HCT116 (cell line): Measurements from ENCODE around the gene CACNG3. TPM values are rescaled to one million over a fixed set of nuclear protein-coding genes. Genes with fewer than 3 reads are reported as not detected.

Experiments
- ATAC-seq: fragments of 200-7000 bp; cut with Tn5 transposase; 2 replicates; pipeline ENCODE4 v1.9.1; 2020; ENCODE audit warnings: mild to moderate bottlenecking, moderate library complexity
- BruUV-seq: library from RNA; stranded (reverse); fragments of 400-500 nt; replicated peaks from 2 replicates; lab custom pipeline; 2021; lab: Mats Ljungman, UMichigan
- CTCF ChIA-PET: fragments of 300-600 bp; sonication (Branson Sonifier 250); formaldehyde crosslinking; loops from one replicate; lab custom pipeline; 2021; ENCODE audit warnings: antibody characterized with exemption; lab: Charles Lee
- POLR2A ChIA-PET: fragments of 300-600, 350-600 bp; sonication (Branson Sonifier 250); formaldehyde crosslinking; loops from one replicate; lab custom pipeline; 2021; ENCODE audit warnings: antibody characterized with exemption; lab: Charles Lee
- RAD21 ChIA-PET, 2 experiments: fragments of 300-600 bp; sonication (Branson Sonifier 250); formaldehyde crosslinking; loops; one replicate each; lab custom pipeline; 2023; ENCODE audit warnings: low total read pairs in 2 of 2; ENCODE audit not compliant: uncharacterized antibody in 2 of 2, unreplicated experiment in 2 of 2, low non-redundant PET in 1 of 2; lab: Charles Lee
- DNase-seq: peaks from one replicate; pipeline ENCODE4 v3.0.0-alpha.2; 2010; ENCODE audit warnings: low read depth, low spot score
- H2AFZ ChIP-seq: fragments of 200-600 bp; shearing (Covaris generic), sonication (generic); 2 replicates; pipeline ENCODE4 v1.6.1; 2017; ENCODE audit warnings: low read depth, mixed run types, mixed read lengths, antibody characterized with exemption, low read length; ENCODE audit not compliant: poor library complexity, severe bottlenecking
- H3K27ac ChIP-seq: 2 replicates; pipeline ENCODE4 v1.5.1; 2012; ENCODE audit warnings: low read depth, low read length
- H3K27me3 ChIP-seq: fragments of 200-600 bp; sonication (generic); 2 replicates; pipeline ENCODE4 v1.6.1; 2016; ENCODE audit warnings: mixed run types, low read length, mixed read lengths; ENCODE audit not compliant: insufficient read depth
- H3K36me3 ChIP-seq, 2 experiments: fragments of 200-500 bp in 1 of 2; fragments of 200-600 bp in 1 of 2; sonication (Bioruptor generic) in 1 of 2; sonication (generic) in 1 of 2; 2 replicates each; pipeline versions ENCODE4 v1.5.1 to v1.6.1; 2014 to 2016; ENCODE audit warnings: low read length in 2 of 2, inconsistent platforms in 1 of 2, mixed read lengths in 1 of 2, mixed run types in 1 of 2; ENCODE audit not compliant: insufficient read depth in 2 of 2, control insufficient read depth in 1 of 2
- H3K4me1 ChIP-seq, 2 experiments: fragments of 200-600 bp in 1 of 2; sonication (generic) in 1 of 2; 2 replicates each; pipeline versions ENCODE4 v1.5.1 to v1.6.1; 2012 to 2017; ENCODE audit warnings: low read length in 2 of 2, inconsistent platforms in 1 of 2, mild to moderate bottlenecking in 1 of 2, mixed read lengths in 1 of 2, mixed run types in 1 of 2, moderate library complexity in 1 of 2; ENCODE audit not compliant: insufficient read depth in 2 of 2, control insufficient read depth in 1 of 2
- H3K4me2 ChIP-seq: fragments of 200-600 bp; sonication (generic); 2 replicates; pipeline ENCODE4 v1.6.1; 2017; ENCODE audit warnings: mixed run types, low read length, mixed read lengths
- H3K4me3 ChIP-seq, 2 experiments: fragments of 200-600 bp in 1 of 2; sonication (generic) in 1 of 2; replicated peaks in 1 of 2; 2 replicates each; pipeline ENCODE4 v1.5.1; 2011 to 2016; ENCODE audit warnings: low read length in 2 of 2, control low read depth in 1 of 2, low read depth in 1 of 2, mild to moderate bottlenecking in 1 of 2, mixed read lengths in 1 of 2, mixed run types in 1 of 2
- H3K79me2 ChIP-seq: fragments of 200-600 bp; sonication (generic); 2 replicates; pipeline ENCODE4 v1.6.1; 2017; ENCODE audit warnings: mild to moderate bottlenecking, mixed run types, low read length, moderate library complexity, mixed read lengths; ENCODE audit not compliant: insufficient read depth
- H3K9ac ChIP-seq: fragments of 200-600 bp; sonication (generic); 2 replicates; pipeline ENCODE4 v1.6.1; 2016; ENCODE audit warnings: low read length, mixed read lengths
- H3K9me2 ChIP-seq: fragments of 200-600 bp; sonication (generic), shearing (Covaris generic); 2 replicates; pipeline ENCODE4 v1.6.1; 2017; ENCODE audit warnings: mixed run types, mild to moderate bottlenecking, moderate library complexity; ENCODE audit not compliant: insufficient read depth
- H3K9me3 ChIP-seq, 2 experiments: fragments of 200-500 bp in 1 of 2; fragments of 200-600 bp in 1 of 2; sonication (Bioruptor generic) in 1 of 2; sonication (generic) in 1 of 2; 2 replicates each; pipeline ENCODE4 v1.6.1; 2014 to 2017; ENCODE audit warnings: low read length in 2 of 2, mixed read lengths in 2 of 2, inconsistent platforms in 1 of 2, low read depth in 1 of 2, mild to moderate bottlenecking in 1 of 2, mixed run types in 1 of 2, moderate library complexity in 1 of 2; ENCODE audit not compliant: control insufficient read depth in 1 of 2, insufficient read depth in 1 of 2
- H4K20me1 ChIP-seq: fragments of 200-600 bp; sonication (generic), shearing (Covaris generic); 2 replicates; pipeline ENCODE4 v1.6.1; 2017; ENCODE audit warnings: mixed run types, mild to moderate bottlenecking, moderate library complexity; ENCODE audit not compliant: insufficient read depth
- ATF3 ChIP-seq: IDR thresholded peaks from 2 replicates; pipeline ENCODE4 v1.6.1; 2012
- CBX3 ChIP-seq: IDR thresholded peaks from 2 replicates; pipeline ENCODE4 v1.6.1; 2012; ENCODE audit warnings: low read depth
- EGR1 ChIP-seq: IDR thresholded peaks from 2 replicates; pipeline ENCODE4 v1.6.1; 2012; ENCODE audit warnings: low read depth
- ELF1 ChIP-seq: IDR thresholded peaks from 2 replicates; pipeline ENCODE4 v1.6.1; 2012; ENCODE audit warnings: low read depth, borderline replicate concordance
- EZH2 ChIP-seq: fragments of 200-600 bp; sonication (generic); IDR thresholded peaks from 2 replicates; pipeline ENCODE4 v1.6.1; 2017; ENCODE audit warnings: antibody characterized with exemption, mixed run types
- EZH2phosphoT487 ChIP-seq: fragments of 200-600 bp; IDR thresholded peaks from 2 replicates; pipeline ENCODE4 v1.6.1; 2018; ENCODE audit warnings: antibody characterized with exemption, borderline replicate concordance
- FOSL1 ChIP-seq: IDR thresholded peaks from 2 replicates; pipeline ENCODE4 v1.6.1; 2012; ENCODE audit warnings: low read depth
- JUND ChIP-seq: IDR thresholded peaks from 2 replicates; pipeline ENCODE4 v1.6.1; 2012
- MAX ChIP-seq: IDR thresholded peaks from 2 replicates; pipeline ENCODE4 v1.6.1; 2012
- POLR2AphosphoS5 ChIP-seq: IDR thresholded peaks from 2 replicates; pipeline ENCODE4 v1.6.1; 2011; ENCODE audit warnings: mild to moderate bottlenecking, low read depth, low read length, moderate library complexity
- SIN3A ChIP-seq: IDR thresholded peaks from 2 replicates; pipeline ENCODE4 v1.6.1; 2012; ENCODE audit warnings: low read depth
- SP1 ChIP-seq: IDR thresholded peaks from 2 replicates; pipeline ENCODE4 v1.6.1; 2012; ENCODE audit warnings: low read depth
- SRF ChIP-seq: IDR thresholded peaks from 2 replicates; pipeline ENCODE4 v1.6.1; 2012; ENCODE audit warnings: low read depth
- TCF7L2 ChIP-seq: IDR thresholded peaks from 2 replicates; pipeline ENCODE4 v1.7.0; 2011; ENCODE audit warnings: borderline replicate concordance, inconsistent platforms; ENCODE audit not compliant: insufficient read depth, insufficient read length; ENCODE audit errors: extremely low read depth
- ZBTB33 ChIP-seq: IDR thresholded peaks from 2 replicates; pipeline ENCODE4 v1.6.1; 2011; ENCODE audit warnings: mild to moderate bottlenecking, low read length, moderate library complexity; ENCODE audit not compliant: insufficient replicate concordance; ENCODE audit errors: extremely low read depth
- ZFX ChIP-seq: fragments of 450-650 bp; IDR thresholded peaks from 2 replicates; pipeline ENCODE4 v1.6.1; 2017
- intact Hi-C: fragments of 100-400 bp; cut with micrococcal nuclease; formaldehyde crosslinking; loops from 2 replicates; pipeline ENCODE4 v1.10.0; 2022
- total RNA-seq: library from RNA; stranded (reverse); gene quantifications from one replicate; pipeline ENCODE4 v1.2.1, GENCODE V29; 2021; ENCODE audit not compliant: unreplicated experiment

CACNG3 gene
- total RNA-seq, 1 experiment from 2014 or later: not detected

GRCh38 chr16:24378999-24379398 lies 122.9 kb downstream of the CACNG3 start:
- no peak overlapping the region for H3K4me2 ChIP-seq
- H3K27me3 ChIP-seq: no peaks in the 10 kb centered on the region
- no peak overlapping the region for H2AFZ ChIP-seq
- POLR2A ChIA-PET: no interaction called here
- H3K9me2 ChIP-seq: no peaks in the 10 kb centered on the region
- DNase-seq (no peak), ATAC-seq (no peak)
- CTCF ChIA-PET: no interaction called here
- no peak overlapping the region for H3K27ac ChIP-seq
- no peak overlapping the region for H3K4me3 ChIP-seq
- RAD21 ChIA-PET: no interaction called here
- BruUV-seq: no TSS peak
- H3K9ac ChIP-seq: no peak overlapping the region
- TF ChIP-seq TCF7L2 (no peak), EGR1 (no peak), FOSL1 (no peak), ELF1 (no peak), CBX3 (no peak), MAX (no peak), ZFX (no peak), SIN3A (no peak), POLR2AphosphoS5 (no peak), EZH2phosphoT487 (no peak), SP1 (no peak)
- intact Hi-C loops: no loop called here
- no peaks in the 10 kb centered on the region for H3K9me3 ChIP-seq
- no peaks in the 10 kb centered on the region for H3K36me3 ChIP-seq
- no peaks in the 10 kb centered on the region for H3K4me1 ChIP-seq
- H3K79me2 ChIP-seq: no peaks in the 10 kb centered on the region
- H4K20me1 ChIP-seq: no peaks in the 10 kb centered on the region

DNA sequence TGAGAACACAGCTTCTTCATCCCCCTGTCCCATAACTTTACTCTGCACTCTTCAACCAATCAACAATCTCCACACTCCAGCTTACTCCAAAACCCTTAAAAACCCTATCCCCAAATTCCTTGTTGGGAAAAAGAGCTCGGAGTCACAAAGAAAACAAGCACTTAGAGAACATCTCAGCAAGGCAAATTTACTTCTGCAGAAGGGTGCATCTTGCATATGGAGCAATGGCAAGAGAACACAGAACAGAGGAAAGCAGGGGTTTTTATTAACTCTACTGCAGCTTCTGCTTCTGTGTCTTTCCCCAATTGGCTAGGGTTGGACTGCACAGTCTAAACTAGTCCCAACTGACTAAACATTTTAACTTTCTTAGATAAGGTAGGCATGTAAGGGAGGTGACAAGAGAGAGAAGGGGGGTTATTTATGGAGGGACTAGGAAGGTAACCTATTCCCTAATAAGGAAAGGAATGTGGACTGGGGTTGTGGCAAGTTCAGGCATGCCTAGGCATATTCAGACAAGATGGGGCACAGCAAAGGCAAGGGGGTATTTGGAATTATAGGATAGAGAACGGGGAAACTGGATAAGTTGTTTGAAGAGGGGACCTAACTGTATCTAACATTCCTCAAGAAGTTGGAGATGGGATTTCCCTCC lies 125.5 kb downstream of the CACNG3 start:
- H4K20me1 ChIP-seq: no peaks in the 10 kb centered on the region
- no peaks in the 10 kb centered on the region for H3K79me2 ChIP-seq
- H3K4me2 ChIP-seq: no peak overlapping the region
- no peak overlapping the region for H3K27ac ChIP-seq
- no peaks in the 10 kb centered on the region for H3K4me1 ChIP-seq
- POLR2A ChIA-PET: no interaction called here
- no peaks in the 10 kb centered on the region for H3K9me2 ChIP-seq
- RAD21 ChIA-PET: no interaction called here
- no peaks in the 10 kb centered on the region for H3K27me3 ChIP-seq
- DNase-seq (no peak), ATAC-seq (no peak)
- no TSS peak for BruUV-seq
- no peaks in the 10 kb centered on the region for H3K36me3 ChIP-seq
- H3K9me3 ChIP-seq: no peaks in the 10 kb centered on the region
- CTCF ChIA-PET: no interaction called here
- no peak overlapping the region for H3K4me3 ChIP-seq
- intact Hi-C loops: no loop called here
- H2AFZ ChIP-seq: no peak overlapping the region
- no peak overlapping the region for H3K9ac ChIP-seq
- no peak for TF ChIP-seq ZBTB33
- TF ChIP-seq FOSL1: no peak
- no peak for TF ChIP-seq ELF1
- TF ChIP-seq JUND: no peak
- no peak for TF ChIP-seq POLR2AphosphoS5
- TF ChIP-seq ATF3: no peak
- TF ChIP-seq SIN3A: no peak
- no peak for TF ChIP-seq SP1
- no peak for TF ChIP-seq EZH2
- TF ChIP-seq SRF: no peak
- no peak for TF ChIP-seq MAX
- no peak for TF ChIP-seq ZFX
